H1 (cell line): ENCODE measurements around the gene ADAMTS14. TPM values are rescaled to one million over a fixed set of nuclear protein-coding genes. Genes with fewer than 3 reads are reported as not detected.
A peak's percentile ranks its signal among the peaks of the same experiment; 100 is the strongest.

Experiments used
- CTCF ChIA-PET: fragments of 300-600 bp; sonication (Branson Sonifier 250); formaldehyde crosslinking; loops from one replicate; lab custom pipeline; 2021; ENCODE audit not compliant: partially characterized antibody; lab: Charles Lee
- POLR2A ChIA-PET: fragments of 300-600 bp; sonication (Branson Sonifier 250); formaldehyde crosslinking; loops from one replicate; lab custom pipeline; 2021; ENCODE audit warnings: inconsistent platforms; ENCODE audit not compliant: partially characterized antibody; lab: Charles Lee
- DNase-seq, 2 experiments: peaks; one replicate each; pipeline versions ENCODE4 v3.0.0 to v3.0.0-alpha.2; 2010 to 2022; ENCODE audit warnings: low spot score in 2 of 2, low read depth in 1 of 2, mixed read lengths in 1 of 2
- FAIRE-seq: peaks from 2 replicates; lab custom pipeline; 2011; peaks lifted over from hg19 to GRCh38; lab: Jason Lieb, UNC
- H2AFZ ChIP-seq: 2 replicates; pipeline ENCODE4 v1.8.1; 2012; ENCODE audit warnings: low read length, inconsistent platforms
- H2AK5ac ChIP-seq: 2 replicates; pipeline ENCODE4 v1.6.1; 2013; ENCODE audit warnings: low read depth, low read length
- H2BK120ac ChIP-seq: replicated peaks from 2 replicates; pipeline ENCODE3; 2013; ENCODE audit warnings: low read depth, low read length, inconsistent platforms
- H2BK12ac ChIP-seq: 2 replicates; pipeline ENCODE4 v1.6.1; 2013; ENCODE audit warnings: low read depth, low read length
- H2BK15ac ChIP-seq: 2 replicates; pipeline ENCODE4 v1.6.1; 2013; ENCODE audit warnings: low read length
- H2BK20ac ChIP-seq: 2 replicates; pipeline ENCODE4 v1.6.1; 2013; ENCODE audit warnings: low read length
- H2BK5ac ChIP-seq: 2 replicates; pipeline ENCODE4 v1.6.1; 2013; ENCODE audit warnings: low read depth, low read length
- H3K14ac ChIP-seq: 2 replicates; pipeline ENCODE4 v1.6.1; 2013; ENCODE audit warnings: inconsistent platforms; ENCODE audit not compliant: insufficient read length
- H3K18ac ChIP-seq: 2 replicates; pipeline ENCODE4 v1.6.1; 2013; ENCODE audit warnings: low read length; ENCODE audit errors: extremely low read depth
- H3K23ac ChIP-seq: 2 replicates; pipeline ENCODE4 v1.6.1; 2013; ENCODE audit warnings: inconsistent platforms; ENCODE audit not compliant: insufficient read length
- H3K23me2 ChIP-seq: 2 replicates; pipeline ENCODE4 v1.6.1; 2013; ENCODE audit warnings: low read depth, low read length
- H3K27ac ChIP-seq: 2 replicates; pipeline ENCODE4 v1.6.1; 2011; ENCODE audit warnings: low read depth, low read length, inconsistent platforms
- H3K27me3 ChIP-seq, 4 experiments: replicated peaks in 1 of 4; 1 replicate in 1 of 4; 2 replicates in 3 of 4; pipeline versions ENCODE4 v1.6.1 to v1.8.1; 2011 to 2013; ENCODE audit warnings: low read length in 3 of 4, mild to moderate bottlenecking in 3 of 4, inconsistent platforms in 2 of 4, mixed read lengths in 2 of 4, moderate library complexity in 1 of 4; ENCODE audit not compliant: control insufficient read depth in 3 of 4, insufficient read depth in 3 of 4; ENCODE audit errors: extremely low read depth in 1 of 4
- H3K36me3 ChIP-seq, 4 experiments: 2 replicates each; pipeline versions ENCODE4 v1.6.1 to v1.8.1; 2011 to 2013; ENCODE audit warnings: mild to moderate bottlenecking in 4 of 4, low read length in 3 of 4, moderate library complexity in 2 of 4, control low read depth in 1 of 4, inconsistent platforms in 1 of 4; ENCODE audit not compliant: insufficient read depth in 4 of 4, control insufficient read depth in 2 of 4
- H3K4ac ChIP-seq: replicated peaks from 2 replicates; pipeline ENCODE3; 2013; ENCODE audit warnings: low read length, low read depth, mixed read lengths, inconsistent platforms; ENCODE audit not compliant: insufficient read length
- H3K4me1 ChIP-seq, 4 experiments: replicated peaks in 1 of 4; 1 replicate in 1 of 4; 2 replicates in 3 of 4; pipeline versions ENCODE4 v1.6.1 to v1.8.1; 2011 to 2013; ENCODE audit warnings: low read length in 3 of 4, inconsistent platforms in 2 of 4, mixed read lengths in 1 of 4; ENCODE audit not compliant: insufficient read depth in 4 of 4, control insufficient read depth in 3 of 4
- H3K4me2 ChIP-seq, 2 experiments: 2 replicates each; pipeline versions ENCODE4 v1.6.1 to v1.8.1; 2011 to 2013; ENCODE audit warnings: low read depth in 2 of 2, low read length in 2 of 2, control low read depth in 1 of 2, inconsistent platforms in 1 of 2, mild to moderate bottlenecking in 1 of 2; ENCODE audit not compliant: insufficient read depth in 1 of 2
- H3K4me3 ChIP-seq, 4 experiments: fragments of 200-600, 300-600 bp in 1 of 4; sonication (generic), shearing (Covaris generic), sonication (Bioruptor Twin) in 1 of 4; 2 replicates each; pipeline versions ENCODE4 v1.5.1 to v1.8.1; 2011 to 2016; ENCODE audit warnings: low read length in 4 of 4, low read depth in 3 of 4, control low read depth in 2 of 4, inconsistent platforms in 2 of 4, mild to moderate bottlenecking in 2 of 4, mixed read lengths in 1 of 4, moderate library complexity in 1 of 4; ENCODE audit not compliant: insufficient read depth in 2 of 4; ENCODE audit errors: extremely low read depth in 1 of 4
- H3K56ac ChIP-seq: replicated peaks from 2 replicates; pipeline ENCODE3; 2013; ENCODE audit warnings: low read depth, mild to moderate bottlenecking, mixed read lengths, low read length, inconsistent platforms; ENCODE audit not compliant: insufficient read length
- H3K79me1 ChIP-seq: 2 replicates; pipeline ENCODE4 v1.6.1; 2013; ENCODE audit warnings: low read depth, low read length, control low read depth
- H3K79me2 ChIP-seq, 2 experiments: 2 replicates each; pipeline versions ENCODE4 v1.6.1 to v1.8.1; 2012 to 2013; ENCODE audit warnings: low read length in 2 of 2, mild to moderate bottlenecking in 2 of 2, inconsistent platforms in 1 of 2; ENCODE audit not compliant: insufficient read depth in 2 of 2, control insufficient read depth in 1 of 2
- H3K9ac ChIP-seq, 4 experiments: replicated peaks in 1 of 4; 1 replicate in 1 of 4; 2 replicates in 3 of 4; pipeline versions ENCODE4 v1.6.1 to v1.8.1; 2011 to 2013; ENCODE audit warnings: low read depth in 3 of 4, low read length in 3 of 4, control low read depth in 2 of 4, mild to moderate bottlenecking in 2 of 4, moderate library complexity in 2 of 4, inconsistent platforms in 1 of 4; ENCODE audit errors: extremely low read depth in 1 of 4
- H3K9me3 ChIP-seq, 2 experiments: 2 replicates each; pipeline versions ENCODE4 v1.6.1 to v1.8.1; 2012 to 2013; ENCODE audit warnings: mild to moderate bottlenecking in 2 of 2, moderate library complexity in 2 of 2, control low read depth in 1 of 2, inconsistent platforms in 1 of 2, low read depth in 1 of 2, low read length in 1 of 2, mixed read lengths in 1 of 2; ENCODE audit not compliant: insufficient read depth in 2 of 2
- H4K20me1 ChIP-seq, 2 experiments: replicated peaks in 1 of 2; 2 replicates each; pipeline versions ENCODE3 to v1.8.1; 2011 to 2013; ENCODE audit warnings: inconsistent platforms in 2 of 2, low read length in 2 of 2, mild to moderate bottlenecking in 1 of 2; ENCODE audit not compliant: insufficient read depth in 2 of 2, control insufficient read depth in 1 of 2
- H4K5ac ChIP-seq: 2 replicates; pipeline ENCODE4 v1.6.1; 2013; ENCODE audit warnings: low read length, low read depth, mixed read lengths, inconsistent platforms; ENCODE audit not compliant: insufficient read length
- H4K8ac ChIP-seq: 2 replicates; pipeline ENCODE4 v1.8.0; 2013; ENCODE audit warnings: mild to moderate bottlenecking, moderate library complexity, low read length, inconsistent platforms; ENCODE audit not compliant: insufficient read depth; ENCODE audit errors: extremely low read depth
- H4K91ac ChIP-seq: replicated peaks from 2 replicates; pipeline ENCODE3; 2013; ENCODE audit warnings: low read length, mixed read lengths, inconsistent platforms; ENCODE audit not compliant: insufficient read length
- CHD2 ChIP-seq: IDR thresholded peaks from 2 replicates; pipeline ENCODE4 v1.6.1; 2012; ENCODE audit warnings: low read length, improper control_type of control experiment
- EGR1 ChIP-seq: IDR thresholded peaks from 2 replicates; pipeline ENCODE4 v1.6.1; 2011; ENCODE audit warnings: low read depth, low read length, borderline replicate concordance
- SRF ChIP-seq: IDR thresholded peaks from 2 replicates; pipeline ENCODE4 v1.6.1; 2011; ENCODE audit warnings: mild to moderate bottlenecking, low read depth, low read length, moderate library complexity
- WGBS, 2 experiments: shearing (Covaris generic) in 1 of 2; methylation state at CpG; one replicate each; pipeline versions ENCODE4 v1.1.6 to v1.1.7; 2013 to 2015; ENCODE audit warnings: low lambda C conversion rate in 2 of 2, mixed read lengths in 2 of 2, inconsistent platforms in 1 of 2, low coverage in 1 of 2, missing lambda C conversion rate in 1 of 2; ENCODE audit not compliant: insufficient replicate concordance in 2 of 2, insufficient coverage in 1 of 2, insufficient read length in 1 of 2; ENCODE audit errors: extremely low coverage in 1 of 2, missing lambda C conversion rate in 1 of 2; 5-methylcytosine and 5-hydroxymethylcytosine counted together
- polyA plus RNA-seq, 7 experiments: library from polyadenylated mRNA; depleted of rRNA in 3 of 7; stranded (reverse) in 5 of 7; unstranded in 2 of 7; fragments of >200 nt in 5 of 7; fragments of 200-250 nt in 2 of 7; gene quantifications; 1 replicate in 5 of 7; 2 replicates in 1 of 7; 4 replicates in 1 of 7; pipeline versions ENCODE4 v1.2.1 to v1.2.3, GENCODE V29; 2011 to 2013; ENCODE audit warnings: missing spikeins in 2 of 7, mixed read lengths in 2 of 7
- total RNA-seq: library from RNA; stranded (reverse); fragmentation: NEBNext Ultra II Directional; extraction: Animal tissue kit (Norgen Biotek cat#: 25700); gene quantifications from 2 replicates; pipeline ENCODE4 v1.2.1, GENCODE V29; 2021

Gene ADAMTS14
- total and polyA plus RNA-seq, 2 of the 8 experiments (the other 6 are each of a cell fraction or from before 2014, with no cell fraction given): 2.0 to 2.3 TPM

DNA sequence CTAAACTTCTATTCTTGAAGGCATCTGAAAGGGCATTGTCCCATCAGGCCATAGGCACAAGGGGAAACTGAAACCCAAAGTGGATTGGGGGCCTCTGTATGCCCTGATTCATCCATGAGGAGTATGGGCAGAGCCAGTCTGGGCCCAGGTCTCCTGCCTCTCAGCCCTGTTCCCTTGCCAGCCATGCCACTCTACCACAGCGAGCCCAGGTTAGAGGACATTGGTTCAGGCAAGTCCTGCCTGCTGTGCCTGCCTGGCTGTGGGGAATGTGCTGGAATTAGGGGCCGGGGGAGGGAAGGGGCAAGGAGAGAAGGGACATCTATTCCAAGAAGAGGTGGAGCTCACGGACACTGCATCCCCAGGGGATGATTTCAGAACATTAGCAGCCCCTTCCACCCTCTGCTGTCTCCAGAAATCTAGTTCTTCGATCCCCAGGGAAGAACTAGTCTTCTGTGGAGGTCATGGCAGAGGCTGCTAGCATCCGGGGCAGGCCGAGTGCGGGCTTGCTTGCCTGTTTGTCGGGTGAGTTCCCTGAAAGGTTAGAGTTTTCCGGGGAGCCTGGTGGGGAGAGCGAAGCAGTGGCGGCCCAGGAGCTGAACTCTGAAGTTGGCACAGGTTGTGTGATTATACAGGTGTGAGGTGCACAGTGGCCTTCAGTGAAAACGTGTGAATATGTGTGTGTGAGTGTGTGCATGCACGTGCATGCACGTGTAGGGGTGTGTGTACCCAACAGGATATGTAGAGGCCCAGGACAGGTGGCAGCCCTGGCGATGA, 75.1 kb downstream of the ADAMTS14 start:
- H3K4ac ChIP-seq: no peak overlapping the region
- H3K4me1 ChIP-seq: no peaks in the 10 kb centered on the region
- H3K79me2 ChIP-seq: no peaks in the 10 kb centered on the region
- no peak overlapping the region for H3K56ac ChIP-seq
- CTCF ChIA-PET: interaction anchor here (1.3 to 3.6 kb wide), 4 partner anchors 9 to 198 kb away, joined by 3 to 22 read pairs (median 4); no protein-coding TSS in a partner anchor
- H2BK12ac ChIP-seq: no peak overlapping the region
- no peak overlapping the region for H3K18ac ChIP-seq
- no peaks in the 10 kb centered on the region for H3K79me1 ChIP-seq
- no peak overlapping the region for H2AK5ac ChIP-seq
- H3K4me3 ChIP-seq: no peak overlapping the region
- peak overlapping the region; percentile 19 for H4K91ac ChIP-seq
- no peak overlapping the region for H3K4me2 ChIP-seq
- no peak overlapping the region for H2BK120ac ChIP-seq
- no peaks in the 10 kb centered on the region; a peak in 1 of 8 replicates for H3K36me3 ChIP-seq
- no peak overlapping the region for H3K14ac ChIP-seq
- H4K5ac ChIP-seq: no peak overlapping the region
- no peak overlapping the region for H4K8ac ChIP-seq
- H2BK5ac ChIP-seq: no peak overlapping the region
- FAIRE-seq: no peak
- H3K23me2 ChIP-seq: no peaks in the 10 kb centered on the region
- no peaks in the 10 kb centered on the region for H3K9me3 ChIP-seq
- H3K9ac ChIP-seq: no peak overlapping the region
- no peak overlapping the region for H3K27ac ChIP-seq
- no peaks in the 10 kb centered on the region for H3K27me3 ChIP-seq
- no peak overlapping the region for H3K23ac ChIP-seq
- H4K20me1 ChIP-seq: peaks cover 0 to 2% of the 10 kb centered on the region in 2 experiments
- no peak overlapping the region for H2AFZ ChIP-seq
- 85% methylated on average over 14 of the region's 15 CpGs; no CpG with 5 or more reads in 1 of the 2 experiments for WGBS, 2 experiments
- H2BK15ac ChIP-seq: no peak overlapping the region
- POLR2A ChIA-PET: interaction anchor here (1.1 kb wide), 1 partner anchor 124 kb away, joined by 3 read pairs; no protein-coding TSS in a partner anchor
- no peak for DNase-seq
- no peak overlapping the region for H2BK20ac ChIP-seq
- TF ChIP-seq SRF (no peak), CHD2 (no peak), EGR1 (no peak)
- TF ChIP-seq, all 59 proteins: peak for 0
